NCI-H187 treated with DMSO at 0.1 percent for 48 hours (cell line): ENCODE data around the gene ACTR5.
"Not testable (repeated sequence)": the region's sequence is repeated elsewhere in the genome, so short reads cannot be mapped to it uniquely, and the experiment has no call there.

Source experiments
- DNase-seq: peaks from one replicate; lab custom pipeline; 2025; lab: John Stamatoyannopoulos, UW

The ACTR5 gene

DNA sequence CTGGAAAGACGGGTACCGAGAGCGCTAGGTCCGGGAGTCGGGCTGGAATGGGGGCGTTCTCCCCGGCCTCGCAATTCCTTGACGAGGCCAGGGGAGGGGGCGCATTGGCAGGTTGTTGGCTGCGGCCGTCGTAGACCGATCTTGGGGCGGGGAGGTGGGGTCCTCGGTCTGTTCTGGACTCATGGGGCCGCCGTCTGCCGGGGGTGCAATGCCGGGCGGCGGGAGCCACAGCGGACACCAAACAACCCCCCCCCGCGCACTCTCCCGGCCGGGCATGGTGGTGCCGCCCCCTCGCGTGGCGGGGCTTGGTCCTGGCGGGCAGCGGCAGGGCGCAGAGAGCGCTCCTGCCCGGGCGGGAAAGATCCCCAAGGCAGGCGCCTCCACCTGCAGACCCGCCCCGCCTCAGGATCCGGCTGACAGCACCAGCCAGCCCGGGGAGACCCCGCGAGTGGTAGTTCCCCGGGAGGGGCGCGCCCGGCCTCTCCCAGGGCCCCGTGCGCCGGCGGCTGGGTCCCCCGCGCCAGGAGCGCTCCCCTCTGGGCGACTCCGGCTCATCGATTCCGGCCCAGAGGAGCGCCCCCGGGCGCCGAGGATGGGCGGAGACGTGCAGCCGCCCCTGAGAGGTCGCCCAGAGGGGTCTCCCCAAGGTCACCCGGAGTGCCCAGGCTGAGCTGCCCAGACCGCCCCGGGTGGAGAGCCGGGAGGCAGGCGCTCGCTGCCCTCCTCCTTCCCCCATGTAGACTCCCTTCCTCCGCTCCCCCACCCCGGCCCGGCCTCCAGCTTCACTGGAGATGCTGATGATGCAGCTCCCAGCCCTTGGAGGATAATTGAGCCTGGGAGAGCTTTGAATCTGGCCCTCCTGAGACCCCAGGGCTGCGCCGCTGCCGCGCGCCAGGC lies 57.9 kb downstream of the ACTR5 start:
- DNase-seq = no peak

DNA sequence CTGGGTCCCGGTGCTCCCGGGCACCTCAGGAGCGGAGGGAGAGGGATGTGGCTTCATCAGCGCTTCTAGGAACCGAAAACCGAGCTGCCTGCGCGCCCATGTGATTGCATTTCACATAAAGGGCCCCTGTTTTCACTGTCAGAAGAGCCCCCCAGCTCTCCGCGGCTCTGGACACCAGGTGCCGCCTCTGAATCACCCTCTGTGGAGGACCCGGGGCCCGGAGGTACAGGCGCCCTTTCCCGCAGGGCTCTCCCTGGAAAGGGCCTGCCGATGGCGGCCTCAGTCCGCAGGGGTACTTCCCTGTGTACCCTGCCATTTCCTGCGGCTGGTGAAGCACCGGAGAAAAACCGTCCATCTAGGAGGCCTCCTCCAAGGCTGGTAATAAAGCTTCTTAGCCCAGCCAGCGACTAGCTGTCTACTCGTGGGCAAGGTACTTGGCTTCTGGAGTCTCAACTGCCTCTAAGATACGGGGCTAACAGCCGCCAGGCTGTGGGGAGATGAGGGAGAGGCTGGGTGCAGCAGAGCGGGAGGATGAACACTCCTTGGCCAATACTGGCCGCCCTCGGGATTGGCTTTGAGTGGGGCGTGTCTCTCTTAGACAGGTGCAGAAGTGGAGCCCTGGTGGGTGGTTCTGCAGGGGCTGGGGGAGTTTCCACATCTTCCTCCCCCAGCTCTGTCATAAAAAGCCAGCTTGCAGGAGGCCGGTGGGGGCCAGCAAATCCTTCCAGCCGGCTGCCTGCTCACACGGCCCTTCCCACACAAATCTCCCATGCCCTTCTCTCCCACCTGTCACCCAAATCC lies 58.8 kb downstream of the ACTR5 start:
- peak; percentile 14 for DNase-seq

- DNase-seq = no peak
Measured at GRCh38 chr20:38809942-38810341, 61.7 kb downstream of the ACTR5 start.

DNA sequence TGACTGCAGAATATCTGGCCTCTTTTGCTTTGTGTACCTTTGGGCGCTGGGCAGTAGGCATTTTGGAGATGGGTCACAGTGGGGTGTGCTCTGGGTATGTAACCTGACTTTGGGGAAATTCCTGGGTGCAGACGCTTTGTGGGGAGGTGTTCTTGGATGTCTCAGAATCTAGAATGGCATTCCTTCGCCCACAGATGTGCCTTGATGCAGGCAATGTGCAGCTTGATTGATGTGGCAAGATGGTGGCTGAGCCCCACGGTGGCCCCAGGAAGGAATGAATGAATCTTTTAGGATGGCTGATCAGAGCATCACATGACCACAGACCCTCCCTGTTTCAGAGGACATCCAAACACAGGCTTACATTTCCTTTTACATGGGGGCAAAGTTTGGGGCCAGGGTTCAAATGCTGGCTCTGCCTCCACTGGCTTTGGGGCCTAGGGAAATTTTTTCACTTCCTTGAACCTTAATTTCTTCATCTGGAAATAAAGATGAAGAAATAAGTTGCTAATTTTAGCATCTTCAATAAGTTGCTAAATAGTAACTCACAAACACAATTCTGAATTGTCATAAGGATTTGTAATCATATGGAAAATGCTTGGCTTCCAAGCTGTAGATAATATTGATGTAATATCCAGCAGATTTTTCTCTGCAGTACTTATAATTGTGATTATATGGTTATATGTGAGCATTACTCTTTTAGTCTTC lies 62.8 kb downstream of the ACTR5 start:
- DNase-seq = no peak

GRCh38 chr20:38811769-38812168 lies 63.5 kb downstream of the ACTR5 start:
- DNase-seq = no peak

- DNase-seq = no peak
Measured at GRCh38 chr20:38812182-38812581, 63.9 kb downstream of the ACTR5 start.

- no peak for DNase-seq
Measured at GRCh38 chr20:38812709-38813573, 64.7 kb downstream of the ACTR5 start.

- not testable (repeated sequence) for DNase-seq
Measured at GRCh38 chr20:38813574-38813962, 65.3 kb downstream of the ACTR5 start.

- no peak for DNase-seq
Measured at GRCh38 chr20:38815446-38815845, 67.2 kb downstream of the ACTR5 start.

DNA sequence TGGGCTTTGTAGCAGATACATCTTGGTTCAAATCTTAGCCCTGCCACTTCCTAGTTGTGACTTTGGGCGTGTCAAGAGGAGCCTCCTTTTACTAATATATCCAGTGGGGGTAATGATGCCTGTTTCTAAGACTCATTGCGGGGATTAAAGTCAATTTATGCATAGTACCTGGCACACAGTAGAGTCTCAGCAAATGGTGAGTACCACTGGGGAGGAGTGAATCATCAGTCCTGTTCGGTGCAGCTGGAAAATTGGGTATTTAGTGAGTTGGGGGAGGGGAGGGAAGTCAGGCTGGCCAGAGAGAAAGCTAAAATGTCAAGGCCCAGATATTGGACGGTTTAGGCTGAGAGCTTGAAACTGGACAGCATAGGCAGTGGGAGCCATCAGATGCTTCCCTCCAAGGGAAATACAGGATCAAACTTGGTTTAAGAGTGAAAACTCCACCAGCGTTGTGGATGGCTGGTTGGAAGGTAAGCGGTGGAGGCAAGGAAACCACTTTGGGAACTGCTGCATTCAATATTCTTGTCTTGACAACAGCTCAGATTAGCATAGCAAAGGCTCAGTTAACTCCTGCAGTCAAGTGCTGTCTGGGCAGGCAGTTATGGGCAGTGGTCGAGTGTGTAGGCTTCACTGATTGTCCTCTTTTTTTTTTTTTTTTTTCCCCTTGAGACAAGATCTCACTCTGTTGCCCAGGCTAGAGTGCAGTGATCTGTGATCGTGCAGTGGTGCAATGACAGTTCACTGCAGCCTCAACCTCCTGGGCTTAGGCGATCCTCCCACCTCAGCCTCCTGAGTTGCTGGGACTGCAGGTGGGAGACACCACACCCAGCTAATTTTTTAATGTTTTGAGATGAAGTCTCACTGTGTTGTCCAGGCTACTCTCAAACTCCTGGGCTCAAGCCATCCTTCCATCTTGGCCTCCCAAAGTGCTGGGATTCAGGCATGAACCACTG lies 70.1 kb downstream of the ACTR5 start:
- DNase-seq = no peak
